Epidermal melanocyte (primary cell): ENCODE measurements around the gene PRR22.
A peak's percentile ranks its signal among the peaks of the same experiment; 100 is the strongest.

Experiments used
- DNase-seq: peaks from one replicate; pipeline ENCODE4 v3.0.0; 2011; ENCODE audit warnings: low spot score; ENCODE audit not compliant: insufficient read length

The PRR22 gene

GRCh38 chr19:5814123-5814851 is 29.7 kb upstream of the PRR22 start:
- DNase-seq: no peak

DNA sequence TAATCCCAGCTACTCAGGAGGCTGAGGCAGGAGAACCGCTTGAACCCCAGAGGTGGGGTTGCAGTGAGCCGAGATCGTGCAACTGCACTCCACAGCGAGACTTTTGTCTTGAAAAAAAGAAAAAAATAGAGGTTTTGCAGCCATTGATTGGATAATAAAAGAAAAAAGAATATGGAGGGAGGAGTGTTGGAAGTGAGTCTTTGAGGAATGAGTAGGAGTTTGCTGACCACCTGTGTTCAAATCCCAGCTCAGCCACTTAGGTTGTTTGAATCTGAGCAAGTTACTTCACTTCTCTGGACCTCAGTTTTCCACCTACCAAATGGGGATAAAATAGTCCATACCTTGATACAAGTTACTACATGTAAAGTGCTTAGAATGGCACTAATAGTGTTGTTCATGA is 26.6 kb upstream of the PRR22 start:
- no peak for DNase-seq

GRCh38 chr19:5809469-5809868 is 24.9 kb upstream of the PRR22 start:
- DNase-seq: no peak

DNA sequence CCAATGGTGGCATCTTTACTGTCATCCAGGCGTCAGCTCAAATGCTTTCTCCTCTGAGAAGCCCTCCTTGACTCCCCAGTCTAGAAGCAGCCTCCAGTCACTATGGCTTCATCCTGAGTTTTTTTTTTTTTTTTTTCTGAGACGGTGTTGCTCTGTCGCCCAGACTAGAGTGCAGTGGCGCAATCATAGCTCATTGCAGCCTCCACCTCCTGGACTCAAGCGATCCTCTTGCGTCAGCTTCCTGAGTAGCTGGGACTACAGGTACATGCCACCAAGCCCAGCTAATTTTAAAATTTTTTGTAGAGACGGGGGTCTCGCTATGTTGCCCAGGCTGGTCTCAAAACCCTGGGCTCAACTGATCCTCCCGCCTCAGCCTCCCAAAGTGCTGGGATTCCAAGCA is 24.5 kb upstream of the PRR22 start:
- DNase-seq: no peak

DNA sequence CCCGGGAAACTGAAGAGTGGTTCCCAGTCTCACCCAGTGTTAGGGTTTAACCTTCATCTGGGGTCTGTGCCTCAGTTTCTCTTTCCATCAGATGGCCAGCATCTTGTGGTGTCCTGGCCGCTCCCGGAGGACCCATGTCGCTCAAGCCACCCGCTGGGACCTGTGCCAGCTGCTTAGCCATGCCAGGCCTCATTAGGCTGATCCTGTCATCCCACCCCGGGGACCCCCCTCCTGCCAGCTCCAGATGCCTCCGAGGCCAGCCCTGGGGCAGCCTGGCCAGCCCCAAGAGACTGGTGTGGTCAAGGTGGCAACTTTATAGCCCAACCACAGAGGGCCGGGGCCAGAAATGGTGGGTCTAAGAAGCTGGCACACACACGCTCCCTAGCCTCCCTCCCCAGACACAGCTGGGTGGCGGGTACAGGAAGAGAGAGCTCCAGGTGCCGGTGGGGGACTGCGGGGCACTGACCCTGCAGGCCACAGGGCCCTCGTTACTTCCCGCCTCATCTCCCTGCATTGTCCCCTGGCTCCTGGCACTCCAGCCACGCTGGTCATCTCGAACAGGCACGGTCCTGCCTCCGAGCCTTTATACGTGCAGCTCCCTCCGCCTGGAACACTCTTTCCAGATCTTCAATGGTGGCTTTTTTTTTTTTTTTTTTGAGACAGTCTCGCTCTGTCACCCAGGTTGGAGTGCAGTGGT is 23.7 kb upstream of the PRR22 start:
- DNase-seq: no peak

- no peak for DNase-seq
Measured at GRCh38 chr19:5806905-5807304, 22.4 kb upstream of the PRR22 start.

GRCh38 chr19:5806133-5806489 is 21.6 kb upstream of the PRR22 start:
- DNase-seq: no peak

GRCh38 chr19:5805462-5806132 is 21.1 kb upstream of the PRR22 start:
- DNase-seq: peak; percentile 89

- DNase-seq: no peak
Measured at GRCh38 chr19:5804516-5805461, 20.2 kb upstream of the PRR22 start, which contains the start of gene NRTN. Gene NRTN, plus strand, starts transcription at chr19:5805067. Its CDS starts 19,099 bp downstream, at chr19:5824166.

GRCh38 chr19:5803752-5804515 is 19.4 kb upstream of the PRR22 start:
- DNase-seq: peak; percentile 98

DNA sequence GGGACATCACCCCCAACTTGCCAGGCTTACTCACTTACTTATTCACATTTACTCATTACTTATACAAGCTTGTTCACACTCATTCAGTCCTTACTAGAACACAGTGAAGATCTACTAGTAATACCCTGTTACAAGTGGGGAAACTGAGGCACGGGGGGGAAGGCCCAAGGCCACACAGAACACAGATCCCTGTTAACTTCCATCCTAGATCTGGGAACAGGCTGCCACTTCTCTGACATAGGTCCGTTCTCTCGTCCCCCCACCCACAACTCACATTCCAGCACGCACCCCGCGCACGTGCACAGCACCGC is 18.9 kb upstream of the PRR22 start:
- DNase-seq: no peak

- no peak for DNase-seq
Measured at GRCh38 chr19:5801796-5802619, 17.5 kb upstream of the PRR22 start.

- DNase-seq: no peak
Measured at GRCh38 chr19:5800361-5801270, 16.1 kb upstream of the PRR22 start.

- DNase-seq: no peak
Measured at GRCh38 chr19:5799247-5800241, 15.0 kb upstream of the PRR22 start.

GRCh38 chr19:5798244-5798643 is 13.7 kb upstream of the PRR22 start:
- no peak for DNase-seq

GRCh38 chr19:5795382-5795919 is 10.9 kb upstream of the PRR22 start:
- no peak for DNase-seq

- DNase-seq: no peak
Measured at GRCh38 chr19:5793188-5793587, 8.6 kb upstream of the PRR22 start.
